IPS-11a (cell line): ENCODE data around the gene P2RX2.

Experiments
- H3K4me3 ChIP-seq: one replicate; pipeline ENCODE4 v1.5.1; 2013; ENCODE audit warnings: low read depth, low read length, control low read depth

P2RX2 gene

DNA sequence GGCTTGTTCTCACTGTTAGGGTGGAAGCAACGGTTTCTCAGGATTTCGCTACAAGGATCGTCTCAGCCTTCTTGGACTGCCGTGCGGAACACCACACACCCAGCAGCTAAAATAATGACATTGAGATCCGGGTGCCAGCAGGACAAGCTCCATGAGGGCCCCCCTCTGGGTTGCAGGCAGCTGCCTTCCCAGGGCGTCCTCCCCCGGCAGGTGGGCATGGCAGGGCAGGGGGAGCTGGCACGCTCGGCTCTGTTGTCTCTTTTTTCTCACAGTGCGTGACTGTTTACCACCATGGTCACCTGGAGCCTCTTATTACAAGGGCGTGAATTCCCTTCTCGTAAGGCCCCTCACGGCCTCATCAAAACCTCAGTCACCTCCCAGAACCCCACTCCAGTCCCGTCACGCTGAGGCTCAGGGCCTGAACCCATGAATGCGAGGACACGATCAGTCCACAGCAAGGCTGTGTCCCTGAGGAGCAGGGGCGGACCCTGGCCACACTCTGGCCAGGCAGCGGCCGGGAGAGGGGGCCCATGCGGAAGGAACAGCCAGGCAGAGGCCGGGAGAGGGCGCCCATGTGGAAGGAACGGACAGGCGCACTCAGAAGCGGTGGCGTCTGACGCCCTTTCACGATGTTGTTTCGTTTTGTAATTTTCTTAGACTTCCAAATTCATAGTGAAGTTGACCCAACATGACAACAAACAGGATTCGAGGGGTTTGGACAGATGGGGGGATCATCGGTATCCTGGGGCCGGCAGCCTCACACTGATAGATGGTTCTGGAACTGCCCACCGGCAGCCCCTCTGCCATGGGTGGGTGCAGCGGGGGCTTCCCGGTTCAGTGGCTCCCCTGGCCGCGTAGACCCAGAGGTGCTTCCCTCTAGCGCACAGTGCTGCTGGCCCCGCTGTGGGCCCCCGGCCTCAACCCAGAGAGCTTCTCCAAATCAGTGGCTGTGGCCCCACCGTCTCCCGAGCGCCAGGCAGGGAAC lies 18.2 kb upstream of the P2RX2 start:
- no peak overlapping the region for H3K4me3 ChIP-seq

DNA sequence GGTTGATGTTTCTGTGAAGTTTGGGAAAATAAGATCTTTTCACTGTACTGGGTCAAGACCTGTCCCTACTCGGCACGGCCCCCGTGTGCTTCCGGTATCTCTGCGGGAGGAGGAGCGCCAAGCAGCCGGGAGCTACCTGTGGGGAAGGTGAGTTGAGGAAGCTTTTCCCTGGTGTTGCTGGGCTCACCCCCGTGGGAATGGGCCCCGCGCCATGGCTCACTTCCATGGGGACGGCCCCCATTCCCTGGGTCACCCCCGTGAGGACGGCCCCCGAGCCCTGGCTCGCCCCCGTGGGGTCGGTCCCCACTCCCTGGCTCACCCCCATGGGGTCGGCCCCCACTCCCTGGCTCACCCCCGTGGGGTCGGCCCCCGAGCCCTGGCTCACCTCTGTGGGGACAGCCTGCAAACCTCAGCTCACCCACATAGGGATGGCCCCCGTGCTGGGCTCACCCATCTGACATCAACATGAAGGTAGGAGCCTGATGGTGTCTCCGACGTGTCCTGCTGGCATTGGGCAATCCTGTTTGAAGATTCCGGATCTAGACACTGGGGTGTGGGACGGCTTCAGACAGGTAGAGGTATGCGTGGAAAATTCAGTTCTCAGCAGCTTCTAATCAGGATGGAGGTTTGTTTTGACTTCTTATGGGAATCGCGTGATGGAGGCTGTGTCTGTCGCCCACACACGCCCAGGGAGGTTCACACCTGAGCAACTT lies 17.2 kb upstream of the P2RX2 start:
- H3K4me3 ChIP-seq = no peak overlapping the region

DNA sequence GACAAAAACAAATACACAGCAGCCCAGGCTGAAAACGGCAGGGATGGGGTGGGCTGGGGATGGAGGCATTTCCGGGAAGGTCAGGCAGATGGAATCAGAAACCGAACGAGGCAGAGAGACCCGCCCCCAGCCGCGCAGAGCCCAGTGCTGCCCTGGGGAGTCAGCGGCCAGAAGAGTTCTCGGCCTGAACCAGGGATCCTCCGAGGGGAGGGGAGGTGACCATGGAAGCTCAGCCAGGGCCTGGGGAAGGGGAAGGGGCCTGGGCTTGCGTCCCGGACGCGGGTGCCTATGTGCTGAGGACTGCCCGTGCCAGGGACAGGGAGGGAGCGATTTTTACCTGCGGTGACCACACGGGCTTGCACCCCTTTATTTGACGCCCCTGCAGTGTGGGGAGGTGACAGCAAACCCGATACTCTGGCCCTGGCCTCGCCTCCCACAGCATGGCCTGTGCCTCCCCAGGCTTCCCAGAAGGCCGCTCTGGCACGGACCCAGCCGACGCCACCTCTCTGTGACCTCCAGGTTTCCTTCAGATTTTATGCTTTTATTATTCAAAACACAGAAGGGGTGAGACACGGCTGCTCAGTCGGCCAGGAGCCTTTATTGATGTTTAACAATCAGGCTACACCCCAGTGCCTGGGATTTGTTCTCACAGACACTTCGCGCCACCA lies 15.9 kb upstream of the P2RX2 start:
- H3K4me3 ChIP-seq = no peak overlapping the region

DNA sequence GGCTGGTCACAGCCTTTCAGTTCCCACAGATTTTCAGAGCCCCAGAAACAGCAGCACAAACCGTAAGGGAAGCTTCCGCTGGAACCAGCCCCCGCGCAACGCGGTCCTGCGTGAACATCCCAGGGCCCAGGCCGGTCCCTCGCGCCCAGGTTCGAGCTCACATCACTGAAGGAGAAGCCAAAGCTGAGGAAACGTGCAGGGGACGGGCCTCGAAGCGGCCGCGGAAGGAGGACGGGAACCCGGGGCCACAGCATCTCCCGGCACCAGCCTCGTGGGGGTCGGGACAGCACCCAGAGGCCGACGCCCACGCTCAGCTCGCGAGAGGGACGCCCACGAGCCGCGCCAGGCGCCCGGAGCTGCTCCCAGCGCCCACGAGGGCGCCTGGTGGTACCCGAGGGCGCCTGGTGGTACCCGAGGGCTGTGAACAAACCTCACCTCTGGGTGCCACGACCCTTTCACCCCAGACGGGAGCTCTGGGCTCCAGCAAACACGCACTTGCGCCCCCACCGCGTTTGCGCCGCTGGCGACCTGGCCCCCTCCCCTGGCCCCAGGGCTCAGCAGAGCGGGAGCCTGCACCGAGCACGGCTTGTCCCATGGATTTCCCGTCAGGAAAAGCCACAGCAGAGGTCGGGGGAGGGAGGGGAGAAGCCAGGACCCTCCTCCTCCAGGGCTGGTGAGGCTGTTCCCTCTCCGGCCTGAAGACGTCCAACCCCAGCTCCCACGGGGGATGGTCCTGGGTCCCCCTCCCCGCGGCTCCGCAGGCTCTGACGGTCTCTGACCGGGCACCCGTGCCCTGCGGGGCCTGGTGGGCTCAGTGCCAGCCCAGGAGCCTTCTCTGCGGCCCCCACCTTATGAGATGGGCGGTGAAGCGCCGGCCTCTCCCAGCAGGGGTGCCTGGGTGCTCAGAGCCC lies 15.1 kb upstream of the P2RX2 start:
- no peak overlapping the region for H3K4me3 ChIP-seq

DNA sequence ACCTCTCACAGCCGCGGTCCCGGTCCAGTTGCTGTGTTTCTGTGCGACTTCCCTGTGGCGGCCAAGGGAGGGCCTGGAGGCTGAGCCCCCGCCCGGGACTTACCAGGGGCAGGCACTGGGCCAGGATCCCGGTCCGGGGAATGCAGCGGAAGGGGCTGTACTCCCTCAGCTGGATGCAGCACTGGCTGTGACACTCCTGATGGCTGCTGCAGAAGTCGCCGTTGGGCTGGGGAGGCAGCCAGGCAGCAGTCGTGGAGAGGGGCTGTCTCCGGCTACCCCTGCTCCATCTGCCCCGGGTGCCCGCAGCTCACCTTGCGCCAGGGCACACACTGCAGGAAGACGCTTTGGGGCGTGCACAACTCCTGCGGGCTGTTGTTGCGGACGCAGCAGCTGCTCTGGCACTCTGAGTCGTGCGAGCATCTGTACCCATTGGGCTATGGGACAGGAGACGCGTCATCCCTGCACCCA lies 14.4 kb upstream of the P2RX2 start:
- no peak overlapping the region for H3K4me3 ChIP-seq

DNA sequence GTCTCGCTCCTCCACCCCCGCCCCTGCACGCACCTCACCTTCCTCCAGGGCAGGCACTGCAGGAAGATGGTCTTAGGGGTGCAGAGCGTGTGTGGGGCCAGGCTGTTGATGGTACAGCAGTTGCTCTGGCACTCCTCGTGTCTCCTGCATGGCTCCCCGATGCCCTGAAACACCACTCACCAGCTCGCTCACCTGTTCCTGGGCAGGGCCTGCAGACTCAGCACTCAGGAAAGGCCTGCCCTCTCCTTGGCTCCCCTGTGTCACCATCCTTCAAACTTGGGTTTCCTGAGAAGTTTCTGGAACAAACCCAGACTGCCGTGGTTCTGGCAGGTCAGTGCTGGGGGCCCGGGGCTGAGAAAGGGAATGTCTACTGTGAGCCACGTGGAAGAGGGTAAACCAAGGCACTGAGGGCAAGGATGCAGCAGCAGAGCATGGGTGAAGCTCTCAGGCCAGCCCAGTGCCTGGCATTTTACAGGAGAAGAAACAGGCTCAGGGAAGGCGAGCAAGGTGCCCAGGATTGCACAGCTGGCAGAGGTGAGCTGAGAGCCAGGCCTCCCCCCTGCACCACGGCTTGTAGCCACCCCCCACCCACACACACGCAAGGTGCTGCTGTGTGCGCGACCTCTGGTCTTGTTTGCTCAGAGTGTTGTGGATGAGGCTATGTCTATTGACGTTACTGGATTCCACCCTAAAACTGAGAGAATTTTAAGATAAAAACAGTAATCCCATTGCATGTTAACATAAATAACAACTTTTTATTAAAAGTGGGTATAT lies 13.7 kb upstream of the P2RX2 start:
- no peak overlapping the region for H3K4me3 ChIP-seq

DNA sequence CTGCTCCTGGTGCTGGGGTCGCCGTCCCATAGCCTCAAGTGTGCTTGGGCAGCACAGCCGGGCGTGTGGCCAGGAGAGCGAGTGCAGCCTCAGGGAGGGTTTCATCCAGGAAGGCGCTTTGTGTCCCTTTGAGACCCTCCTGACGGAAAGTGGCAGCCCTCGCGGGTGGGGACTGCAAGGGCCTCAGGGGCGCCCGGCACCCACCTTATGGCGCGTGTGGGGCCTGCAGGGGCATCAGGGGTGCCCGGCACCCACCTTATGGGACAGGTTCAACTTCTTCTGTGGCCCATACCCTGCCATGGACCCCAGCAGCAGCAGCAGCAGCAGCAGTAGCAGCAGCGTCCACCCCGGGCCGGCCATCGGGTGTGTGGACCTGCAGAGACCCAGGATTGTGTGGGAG lies 12.7 kb upstream of the P2RX2 start:
- H3K4me3 ChIP-seq = no peak overlapping the region

DNA sequence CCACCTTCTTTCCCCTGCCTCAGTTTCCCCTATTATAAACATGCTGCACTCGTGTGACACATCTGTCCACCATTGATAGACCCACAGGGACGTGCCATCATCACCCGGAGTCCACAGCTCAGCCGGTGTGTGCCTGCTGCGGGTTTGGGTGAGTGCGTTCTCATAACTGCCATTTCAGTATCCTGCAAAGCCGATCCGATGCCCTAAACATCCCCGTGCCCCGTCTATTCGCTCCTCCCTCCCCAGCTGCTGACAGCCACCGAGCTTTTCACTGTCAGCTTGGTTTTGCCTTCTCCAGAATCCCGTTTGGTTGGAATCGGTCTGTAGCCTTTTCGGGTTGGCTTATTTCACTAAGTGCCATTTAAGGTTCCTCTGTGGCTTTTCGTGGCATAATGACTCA lies 12.1 kb upstream of the P2RX2 start:
- no peak overlapping the region for H3K4me3 ChIP-seq

DNA sequence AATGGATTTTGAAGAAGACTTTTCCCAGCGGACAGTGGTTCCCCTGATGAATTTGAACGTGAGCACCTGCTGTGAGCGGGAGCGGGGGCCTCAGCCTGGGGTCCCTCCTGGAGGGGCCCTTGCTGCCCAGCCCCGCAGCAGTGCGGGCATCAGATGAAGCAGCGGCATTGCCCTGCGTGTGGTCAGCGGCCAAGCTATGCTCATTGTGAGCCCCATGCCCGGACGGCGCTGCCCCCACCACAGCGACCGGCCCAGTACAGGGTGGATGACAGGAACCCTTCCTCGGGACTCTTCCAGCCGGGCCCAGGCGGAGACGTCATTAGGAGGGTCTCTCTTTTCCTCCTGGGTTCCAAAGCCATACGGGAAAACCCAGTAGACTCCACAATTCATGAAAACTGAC lies 11.6 kb upstream of the P2RX2 start:
- no peak overlapping the region for H3K4me3 ChIP-seq

DNA sequence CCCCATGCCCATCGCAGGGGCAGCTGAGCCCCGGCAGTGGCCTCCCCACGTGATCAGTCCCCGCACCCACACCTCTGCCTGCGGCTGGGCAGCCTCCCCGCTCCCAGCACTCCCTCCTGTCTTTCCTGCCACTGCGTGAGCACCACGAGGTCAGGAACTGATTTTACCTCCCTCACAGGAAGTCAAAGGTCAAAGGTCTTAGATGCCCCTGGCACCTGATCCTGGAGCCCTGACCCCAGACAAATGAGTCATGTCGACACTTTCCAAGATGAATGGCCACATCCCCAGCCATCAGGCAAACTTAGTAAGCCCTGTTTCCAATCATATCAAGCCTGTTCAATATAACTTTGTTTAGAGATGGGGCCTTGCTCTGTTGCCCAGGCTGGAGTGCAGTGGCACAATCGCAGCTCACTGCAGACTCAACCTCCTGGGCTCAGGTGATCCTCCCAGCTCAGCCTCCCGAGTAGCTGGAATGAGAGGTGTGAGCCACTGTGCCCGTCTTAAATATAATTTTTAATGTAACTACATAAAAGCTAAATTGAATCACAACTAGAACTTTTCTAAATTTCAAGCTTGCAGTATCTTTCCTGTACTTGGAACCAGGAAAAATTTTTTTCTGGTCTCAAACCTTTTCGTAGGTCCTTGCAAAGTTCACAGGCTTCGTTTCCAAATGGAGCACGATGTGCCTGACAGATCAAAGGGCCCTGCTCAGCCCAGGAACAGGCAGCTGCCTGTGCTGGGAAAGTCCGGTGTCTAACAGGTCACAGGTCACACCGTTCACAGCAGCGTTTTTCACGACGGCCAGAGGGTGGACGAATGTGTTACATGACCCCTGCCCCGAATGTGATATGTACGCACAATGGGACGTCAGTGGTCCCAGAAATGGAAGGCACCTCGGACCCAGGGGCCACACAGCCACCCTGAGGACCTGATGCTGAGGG lies 10.1 kb upstream of the P2RX2 start:
- H3K4me3 ChIP-seq = no peak overlapping the region

DNA sequence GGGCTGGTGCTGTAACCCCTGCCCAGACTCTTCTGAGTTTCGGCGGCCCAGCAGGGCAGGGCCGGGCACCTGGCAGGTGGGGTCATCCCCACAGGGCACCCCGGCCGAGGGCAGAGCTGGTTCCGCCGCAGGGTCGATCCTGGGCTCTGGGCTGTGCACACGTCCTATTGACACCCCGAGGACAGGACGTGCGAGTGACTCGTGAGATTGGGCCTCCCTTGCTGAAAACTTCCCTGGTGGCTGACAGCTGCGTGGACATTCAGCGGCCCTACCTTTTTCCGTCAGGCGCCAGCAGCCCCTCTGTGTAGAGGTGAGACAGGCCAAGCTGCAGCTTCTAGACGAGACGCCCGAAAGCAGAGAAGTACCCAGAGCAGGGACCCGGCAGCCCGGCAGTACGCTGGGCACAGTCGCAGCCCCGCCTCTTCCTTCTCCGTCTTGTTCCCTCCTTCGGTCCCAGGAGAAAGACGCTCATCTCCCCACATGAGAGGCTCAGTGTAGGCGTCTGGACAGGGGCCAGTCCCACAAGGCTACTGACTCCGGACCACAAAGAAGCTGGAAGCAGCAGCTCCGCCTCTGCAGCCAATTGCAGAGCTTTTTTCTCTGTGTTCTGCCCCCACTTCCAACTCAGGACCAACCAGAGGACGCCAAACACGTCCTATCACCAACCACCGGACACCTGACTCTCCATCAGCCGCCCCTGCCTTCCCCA lies 8.4 kb upstream of the P2RX2 start, which contains the start of gene LRCOL1:
Gene LRCOL1 (minus strand): TSS at position 532 of the 709 bp plus-strand sequence. CDS start 4,331 bp downstream, outside the sequence.
- H3K4me3 ChIP-seq = no peak within 1 kb of the TSS

DNA sequence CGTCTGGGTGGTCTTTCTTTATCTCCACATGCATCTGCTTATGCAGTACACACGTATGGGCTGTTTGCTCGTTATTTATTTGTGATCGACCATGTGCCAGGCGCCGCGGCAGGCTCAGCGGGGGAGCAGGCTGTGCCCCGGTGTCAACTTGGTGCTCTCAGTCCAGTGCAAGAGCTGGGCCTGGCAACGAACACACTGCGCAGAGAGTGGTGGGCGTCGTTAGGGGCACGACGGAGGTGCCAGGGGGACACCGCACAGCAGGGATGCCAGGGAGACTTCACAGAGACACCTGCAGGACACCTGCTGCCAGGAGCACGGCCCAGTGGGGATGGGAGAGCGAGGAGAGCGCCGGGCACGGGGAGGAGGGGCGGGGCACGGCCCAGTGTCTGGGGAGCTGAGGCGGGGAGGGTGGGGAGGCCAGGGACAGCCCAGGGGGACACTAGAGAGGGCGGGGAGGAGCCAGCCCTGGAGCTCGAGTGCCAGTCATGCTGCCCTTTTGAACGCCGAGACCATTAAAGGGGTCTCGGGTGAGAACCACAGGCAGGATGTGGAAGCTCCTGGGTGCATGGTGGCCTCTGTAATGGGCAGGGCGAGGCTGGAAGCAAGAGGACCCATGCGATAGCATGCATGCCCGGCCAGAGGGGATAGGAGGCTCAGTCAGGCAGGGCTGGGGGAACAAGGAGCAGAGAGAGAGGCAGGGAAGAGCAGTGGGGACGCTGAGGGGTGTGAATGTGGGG lies 7.5 kb upstream of the P2RX2 start:
- H3K4me3 ChIP-seq = no peak overlapping the region

DNA sequence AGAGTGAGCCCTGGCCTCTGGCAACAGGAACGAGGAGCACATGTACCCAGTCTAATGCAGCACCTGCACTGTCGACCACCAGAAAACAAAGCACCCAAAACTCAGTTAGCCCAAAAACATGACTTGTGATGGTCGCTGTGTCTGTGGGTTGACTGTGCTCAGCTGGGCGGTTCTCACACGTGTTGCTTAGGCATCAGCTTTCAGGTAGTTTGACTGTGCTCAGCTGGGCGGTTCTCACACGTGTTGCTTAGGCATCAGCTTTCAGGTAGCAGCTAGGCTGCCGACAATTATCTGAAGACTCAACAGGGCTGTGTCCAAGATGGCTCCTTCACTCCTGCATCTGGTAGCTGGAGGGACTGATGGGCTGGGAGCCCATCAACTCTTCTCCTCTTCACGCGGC lies 7.0 kb upstream of the P2RX2 start:
- no peak overlapping the region for H3K4me3 ChIP-seq

DNA sequence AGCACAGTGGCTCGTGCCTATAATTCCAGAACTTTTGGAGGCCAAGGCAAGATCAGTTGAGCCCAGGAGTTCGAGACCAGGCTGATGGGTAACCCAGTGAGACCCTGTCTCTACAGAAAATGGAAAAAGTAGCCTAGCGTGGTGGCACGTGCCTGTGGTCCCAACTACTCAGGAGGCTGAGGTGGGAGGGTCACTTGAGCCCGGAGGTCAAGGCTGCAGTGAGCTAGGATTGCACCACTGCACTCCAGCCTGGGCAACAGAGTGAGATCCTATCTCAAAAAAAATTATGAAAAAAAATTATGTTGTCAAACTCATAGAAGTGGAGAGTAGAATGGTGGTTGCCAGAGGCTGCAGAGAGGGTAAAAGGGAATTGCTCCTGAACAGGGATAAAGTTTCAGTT lies 4.5 kb upstream of the P2RX2 start:
- no peak overlapping the region for H3K4me3 ChIP-seq

DNA sequence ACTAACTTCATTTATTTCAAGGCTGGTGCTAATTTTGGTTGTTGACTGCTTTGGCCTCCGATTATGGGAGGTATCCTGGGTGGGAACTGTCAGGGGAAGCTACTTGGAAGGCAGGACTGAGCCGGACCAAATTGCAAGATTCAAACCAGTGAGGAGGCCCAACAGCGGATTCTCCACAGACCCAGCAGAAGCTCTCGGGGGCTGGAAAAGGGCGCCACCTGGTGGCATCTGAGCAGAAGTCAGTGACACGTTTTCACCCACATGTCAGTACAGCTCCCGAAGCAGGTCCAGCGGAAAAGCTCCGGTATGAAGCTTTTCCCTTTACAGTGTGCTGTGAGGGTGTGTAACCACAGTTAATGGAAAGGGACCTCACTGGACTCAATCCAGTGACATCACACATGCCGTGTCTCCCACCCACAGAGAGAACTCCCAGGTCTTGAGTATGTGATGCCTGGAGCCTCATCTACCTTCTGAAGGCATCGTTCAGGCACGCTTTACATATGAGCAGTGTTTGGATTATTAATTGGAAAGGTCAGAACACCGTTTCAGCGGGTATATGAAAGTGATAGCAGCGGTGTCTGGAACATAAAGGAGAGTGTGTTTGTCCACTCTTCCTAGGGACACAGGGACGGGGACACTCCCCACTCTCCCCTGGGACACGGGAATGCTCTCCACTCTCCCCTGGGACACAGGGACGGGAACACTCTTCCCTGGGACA lies 3.6 kb upstream of the P2RX2 start:
- no peak overlapping the region for H3K4me3 ChIP-seq

DNA sequence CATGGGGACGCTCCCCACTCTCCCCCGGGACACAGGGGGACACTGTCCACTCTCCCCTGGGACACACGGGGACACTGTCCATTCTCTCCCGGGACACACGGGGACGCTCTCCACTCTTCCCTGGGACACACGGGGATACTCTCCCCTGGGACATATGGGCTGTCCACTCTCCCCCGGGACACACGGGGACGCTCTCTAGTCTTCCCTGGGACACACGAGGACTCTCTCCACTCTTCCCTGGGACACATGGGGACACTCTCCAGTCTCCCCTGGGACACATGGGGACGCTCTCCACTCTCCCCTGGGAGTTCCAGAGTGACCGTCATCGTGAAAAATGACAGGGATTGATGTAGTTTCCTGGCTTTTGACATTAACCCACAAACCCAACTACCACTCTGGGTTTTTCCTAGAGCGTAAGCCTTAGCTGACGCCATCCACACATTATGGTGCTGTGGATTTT lies 3.0 kb upstream of the P2RX2 start:
- no peak overlapping the region for H3K4me3 ChIP-seq
